ENCODE measurements around the gene LRMDA. TPM values are rescaled to one million over a fixed set of nuclear protein-coding genes. Genes with fewer than 3 reads are reported as not detected.

LRMDA gene
- total and polyA plus RNA-seq, 2 of the 8 experiments (the other 6 are each of a cell fraction or from before 2014, with no cell fraction given), result 0.86 to 2.8 TPM

DNA sequence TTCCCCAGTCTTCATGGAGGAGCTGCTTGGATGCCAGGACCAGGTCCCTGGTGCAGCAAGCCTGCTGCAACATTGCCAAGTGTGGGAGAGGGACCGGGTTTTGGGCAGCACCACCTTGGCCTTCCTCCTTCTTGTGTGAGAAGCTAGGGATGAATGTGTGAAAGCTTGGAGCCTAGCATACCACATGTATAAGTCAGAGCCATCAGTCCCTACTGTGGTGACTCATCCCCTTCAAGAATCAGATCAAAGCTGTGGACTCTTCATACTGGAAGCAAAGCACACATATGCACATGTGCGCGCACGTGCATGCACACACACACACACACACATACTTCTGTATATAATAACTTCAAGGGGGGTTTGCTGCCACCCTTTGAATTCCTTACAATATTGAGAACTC, 527.8 kb downstream of the LRMDA start (continued):
- TF ChIP-seq ZNF274 (IDR thresholded peaks at IDR 0.05; ENCODE audit: borderline replicate concordance, extremely low read depth, low read length) (no peak), EZH2 (IDR thresholded peaks at IDR 0.05; ENCODE audit: low read depth, low read length, severe bottlenecking) (no peak), POU5F1 (IDR thresholded peaks at IDR 0.05; ENCODE audit: low read depth, low read length) (no peak), SRF (IDR thresholded peaks at IDR 0.05; ENCODE audit: low read depth, low read length) (no peak), CEBPB (IDR thresholded peaks at IDR 0.05; ENCODE audit: low read depth, low read length) (no peak)
